PFSK-1 (cell line): ENCODE measurements around the gene FANK1.

Experiments used
- POLR2AphosphoS5 ChIP-seq: IDR thresholded peaks from 2 replicates; pipeline ENCODE4 v1.6.1; 2012; ENCODE audit warnings: low read depth, mild to moderate bottlenecking, control low read depth, low read length, moderate library complexity
- TAF1 ChIP-seq: IDR thresholded peaks from 2 replicates; pipeline ENCODE4 v1.6.1; 2012; ENCODE audit warnings: low read length, control low read depth, borderline replicate concordance; ENCODE audit not compliant: insufficient read depth

- TF ChIP-seq POLR2AphosphoS5 (no peak), TAF1 (no peak)
These were observed 157.8 kb downstream of the FANK1 start for GRCh38 chr10:126054191-126054590.
